B cell (primary cell): ENCODE results near the gene RPH3AL. TPM values are rescaled to one million over a fixed set of nuclear protein-coding genes. Genes with fewer than 3 reads are reported as not detected.

Experiments
- ATAC-seq: fragments of 200-7000 bp; cut with Tn5 transposase; one replicate; pipeline ENCODE4 v1.10.0; 2021; ENCODE audit warnings: low read depth, mild to moderate bottlenecking, moderate number of reproducible peaks, moderate library complexity
- CTCF ChIA-PET: fragments of 350-600 bp; sonication (Branson Sonifier 250); formaldehyde crosslinking; loops from one replicate; lab custom pipeline; 2021; ENCODE audit warnings: antibody characterized with exemption, inconsistent platforms; lab: Charles Lee
- POLR2A ChIA-PET: fragments of 350-600 bp; sonication (Branson Sonifier 250); formaldehyde crosslinking; loops from one replicate; lab custom pipeline; 2021; ENCODE audit warnings: antibody characterized with exemption; lab: Charles Lee
- DNase-seq: peaks from one replicate; pipeline ENCODE4 v3.0.0; 2013
- H2AFZ ChIP-seq: 2 replicates; pipeline ENCODE4 v1.6.1; 2012; ENCODE audit warnings: mild to moderate bottlenecking, low read depth, low read length; ENCODE audit not compliant: insufficient read depth, poor library complexity, severe bottlenecking
- H3K27ac ChIP-seq, 2 donors: 1 replicate in 1 of 2; 2 replicates in 1 of 2; pipeline ENCODE4 v1.5.1; 2012 to 2013; ENCODE audit warnings: low read length in 2 of 2, mild to moderate bottlenecking in 2 of 2, moderate library complexity in 1 of 2
- H3K27me3 ChIP-seq, 4 experiments: fragments of 200-600 bp in 1 of 4; sonication (generic) in 1 of 4; replicated peaks in 1 of 4; 1 replicate in 2 of 4; 2 replicates in 2 of 4; pipeline versions ENCODE4 v1.6.1 to v1.7.0; 2013 to 2016; ENCODE audit warnings: low read length in 3 of 4, mild to moderate bottlenecking in 2 of 4, mixed read lengths in 1 of 4, moderate library complexity in 1 of 4; ENCODE audit not compliant: insufficient read depth in 4 of 4, control insufficient read depth in 3 of 4; ENCODE audit errors: control extremely low read depth in 1 of 4
- H3K36me3 ChIP-seq, 2 experiments: replicated peaks in 1 of 2; 1 replicate in 1 of 2; 2 replicates in 1 of 2; pipeline versions ENCODE4 v1.6.1 to v1.7.1; 2013; ENCODE audit warnings: low read length in 1 of 2; ENCODE audit not compliant: insufficient read depth in 2 of 2, control insufficient read depth in 1 of 2; ENCODE audit errors: control extremely low read depth in 1 of 2, extremely low read depth in 1 of 2
- H3K4me1 ChIP-seq, 2 donors: fragments of 200-600 bp in 1 of 2; sonication (generic) in 1 of 2; 1 replicate in 1 of 2; 2 replicates in 1 of 2; pipeline versions ENCODE4 v1.5.1 to v1.6.1; 2013 to 2017; ENCODE audit warnings: low read length in 2 of 2; ENCODE audit not compliant: control insufficient read depth in 2 of 2, insufficient read depth in 2 of 2
- H3K4me2 ChIP-seq: replicated peaks from 2 replicates; pipeline ENCODE3; 2012; ENCODE audit warnings: mild to moderate bottlenecking, low read depth, low read length; ENCODE audit not compliant: poor library complexity, severe bottlenecking
- H3K4me3 ChIP-seq, 5 experiments: fragments of 200-600 bp in 1 of 5; sonication (generic) in 1 of 5; 1 replicate in 3 of 5; 2 replicates in 2 of 5; pipeline versions ENCODE4 v1.5.1 to v1.7.0; 2011 to 2016; ENCODE audit warnings: low read length in 4 of 5, mild to moderate bottlenecking in 4 of 5, low read depth in 2 of 5, control low read depth in 1 of 5, moderate library complexity in 1 of 5; ENCODE audit not compliant: insufficient read depth in 1 of 5; ENCODE audit errors: control extremely low read depth in 1 of 5, extremely low read depth in 1 of 5
- H3K79me2 ChIP-seq: fragments of 200-600 bp; sonication (generic); one replicate; pipeline ENCODE4 v1.6.0; 2016; ENCODE audit warnings: low read length; ENCODE audit not compliant: control insufficient read depth, insufficient read depth
- H3K9ac ChIP-seq: fragments of 200-600 bp; sonication (generic); 2 replicates; pipeline ENCODE4 v1.6.1; 2017; ENCODE audit warnings: mild to moderate bottlenecking, low read length, moderate library complexity
- H3K9me3 ChIP-seq, 3 donors: one replicate each; pipeline versions ENCODE4 v1.6.1 to v1.7.1; 2013; ENCODE audit warnings: low read length in 2 of 3; ENCODE audit not compliant: control insufficient read depth in 2 of 3, insufficient read depth in 1 of 3; ENCODE audit errors: control extremely low read depth in 1 of 3
- H4K20me1 ChIP-seq: 2 replicates; pipeline ENCODE4 v1.6.0; 2012; ENCODE audit warnings: mild to moderate bottlenecking, low read length; ENCODE audit not compliant: insufficient read depth, control insufficient read depth, poor library complexity, severe bottlenecking
- H3K27ac Mint-ChIP-seq: one replicate; pipeline ENCODE4 v1.8.0; 2021; ENCODE audit warnings: mixed read lengths
- H3K27me3 Mint-ChIP-seq: one replicate; pipeline ENCODE4 v1.8.0; 2021; ENCODE audit warnings: mixed read lengths
- H3K4me1 Mint-ChIP-seq: one replicate; pipeline ENCODE4 v1.8.0; 2021; ENCODE audit warnings: mixed read lengths
- H3K4me3 Mint-ChIP-seq: one replicate; pipeline ENCODE4 v1.8.0; 2021; ENCODE audit warnings: mixed read lengths
- H3K9me3 Mint-ChIP-seq: one replicate; pipeline ENCODE4 v1.8.0; 2022; ENCODE audit warnings: mixed read lengths; ENCODE audit not compliant: insufficient read depth
- CTCF ChIP-seq: fragments of 200-600 bp; IDR thresholded peaks from one replicate; pipeline ENCODE4 v1.8.0; 2022; ENCODE audit warnings: antibody characterized with exemption, mild to moderate bottlenecking
- EZH2 ChIP-seq: IDR thresholded peaks from 2 replicates; pipeline ENCODE4 v1.6.1; 2012; ENCODE audit warnings: borderline replicate concordance, low read depth, mild to moderate bottlenecking, moderate library complexity, low read length; ENCODE audit not compliant: insufficient read depth, poor library complexity, severe bottlenecking
- WGBS: methylation state at CpG from one replicate; pipeline ENCODE4 v1.1.5; 2013; ENCODE audit warnings: missing lambda C conversion rate; ENCODE audit not compliant: insufficient coverage; 5-methylcytosine and 5-hydroxymethylcytosine counted together
- intact Hi-C: fragments of 100-400 bp; cut with micrococcal nuclease; formaldehyde crosslinking; loops from one replicate; pipeline ENCODE4 v1.10.0; 2022
- polyA plus RNA-seq: library from polyadenylated mRNA; depleted of rRNA; stranded (reverse); fragments of >200 nt; gene quantifications from 2 replicates; pipeline ENCODE4 v1.2.3, GENCODE V29; 2012
- total RNA-seq, 2 donors: library from RNA; stranded (reverse); fragments of 120-200 nt in 1 of 2; gene quantifications; 1 replicate in 1 of 2; 2 replicates in 1 of 2; pipeline versions ENCODE4 v1.2.3 to v1.2.4, GENCODE V29; 2013 to 2022

RPH3AL gene
- total and polyA plus RNA-seq, 2 donors (not counting 1 experiment from before 2014, with no cell fraction given): 10.8 to 13.3 TPM

- Mint-ChIP-seq H3K4me3 (peak overlapping the region; percentile 57), H3K4me1 (peaks cover 19% of the 10 kb centered on the region), H3K27me3 (peaks cover 19% of the 10 kb centered on the region), H3K27ac (no peak overlapping the region), H3K9me3 (no peaks in the 10 kb centered on the region)
- Histone ChIP-seq H3K9ac (no peak overlapping the region), H3K4me3 (no peak overlapping the region), H3K79me2 (no peaks in the 10 kb centered on the region), H2AFZ (no peak overlapping the region), H4K20me1 (no peaks in the 10 kb centered on the region), H3K4me1 (peaks cover 11 to 12% of the 10 kb centered on the region in 2 donors), H3K36me3 (no peaks in the 10 kb centered on the region), H3K9me3 (peaks cover 0 to 6% (median 0%) of the 10 kb centered on the region in 3 donors), H3K4me2 (no peak overlapping the region), H3K27ac (no peak overlapping the region), H3K27me3 (peaks cover 0 to 17% (median 2%) of the 10 kb centered on the region in 4 experiments)
- 80% methylated on average over 19 of the region's 19 CpGs for WGBS
- intact Hi-C loops: no loop called here
- ChIA-PET POLR2A (no interaction called here), CTCF (interaction anchor here (0.6 to 1.0 kb wide), 2 partner anchors 28 to 316 kb away, joined by 3 read pairs; no protein-coding TSS in a partner anchor)
- no peak for DNase-seq
- TF ChIP-seq CTCF (no peak), EZH2 (no peak)
- no peak for ATAC-seq
Measured at GRCh38 chr17:383771-384621, 31.4 kb upstream of the RPH3AL start.
